Testis (tissue), 3 donors: ENCODE data around the gene ERI2. TPM values are rescaled to one million over a fixed set of nuclear protein-coding genes. Genes with fewer than 3 reads are reported as not detected.

ENCODE experiments used
- DNase-seq: peaks from one replicate; pipeline ENCODE4 v3.0.0-alpha.2; 2019
- H3K27ac ChIP-seq, 2 donors: fragments of 200-600 bp; sonication (generic); one replicate each; pipeline ENCODE4 v1.5.1; 2019
- H3K27me3 ChIP-seq: fragments of 200-600 bp; sonication (generic); one replicate; pipeline ENCODE4 v1.5.1; 2019
- H3K36me3 ChIP-seq: fragments of 200-600 bp; sonication (generic); one replicate; pipeline ENCODE4 v1.5.1; 2017; ENCODE audit warnings: low read depth; ENCODE audit errors: missing control alignments
- H3K4me1 ChIP-seq: fragments of 200-600 bp; sonication (generic); one replicate; pipeline ENCODE4 v1.5.1; 2019
- H3K4me3 ChIP-seq, 2 donors: fragments of 200-600 bp; sonication (generic); one replicate each; pipeline ENCODE4 v1.5.1; 2017 to 2019
- H3K9me3 ChIP-seq: fragments of 200-600 bp; sonication (generic); one replicate; pipeline ENCODE4 v1.5.1; 2017
- POLR2A ChIP-seq: fragments of 450-650 bp; IDR thresholded peaks from one replicate; pipeline ENCODE4 v1.6.1; 2017; ENCODE audit warnings: antibody characterized with exemption, mild to moderate bottlenecking, moderate library complexity
- WGBS, 2 donors: methylation state at CpG; one replicate each; pipeline ENCODE4 v1.1.5; 2018; 5-methylcytosine and 5-hydroxymethylcytosine counted together
- intact Hi-C: fragments of 100-400 bp; cut with DNase I; formaldehyde crosslinking; loops from one replicate; pipeline ENCODE4 v1.15.1; 2023; ENCODE audit warnings: low total_unique reads
- polyA plus RNA-seq: library from polyadenylated mRNA; stranded (reverse); fragments of 350-450 nt; fragmentation: Illumina TruSeq; extraction: RNeasy Lipid Tissue Mini Kit (QIAGEN cat#74804); gene quantifications from one replicate; pipeline ENCODE4 v1.2.3, GENCODE V29; 2014; ENCODE audit warnings: low read depth, low replicate concordance; ENCODE audit not compliant: insufficient read depth
- total RNA-seq, 2 donors: library from RNA; depleted of rRNA; stranded (reverse); fragments of >200 nt; gene quantifications; one replicate each; pipeline ENCODE4 v1.2.3, GENCODE V29; 2016
- TF ChIP-seq, protein P1 (sequence below), 3 experiments: fragments of 450-650 bp in 2 of 3; fragments of 200-600 bp in 1 of 3; sonication (generic) in 1 of 3; IDR thresholded peaks; one replicate each; pipeline ENCODE4 v1.5.1; 2016 to 2019; ENCODE audit warnings: antibody characterized with exemption in 3 of 3, mild to moderate bottlenecking in 2 of 3, moderate library complexity in 1 of 3

Gene ERI2
- total and polyA plus RNA-seq, 3 donors from 2014 or later = 42.9 to 71.1 (median 66.5) TPM

DNA sequence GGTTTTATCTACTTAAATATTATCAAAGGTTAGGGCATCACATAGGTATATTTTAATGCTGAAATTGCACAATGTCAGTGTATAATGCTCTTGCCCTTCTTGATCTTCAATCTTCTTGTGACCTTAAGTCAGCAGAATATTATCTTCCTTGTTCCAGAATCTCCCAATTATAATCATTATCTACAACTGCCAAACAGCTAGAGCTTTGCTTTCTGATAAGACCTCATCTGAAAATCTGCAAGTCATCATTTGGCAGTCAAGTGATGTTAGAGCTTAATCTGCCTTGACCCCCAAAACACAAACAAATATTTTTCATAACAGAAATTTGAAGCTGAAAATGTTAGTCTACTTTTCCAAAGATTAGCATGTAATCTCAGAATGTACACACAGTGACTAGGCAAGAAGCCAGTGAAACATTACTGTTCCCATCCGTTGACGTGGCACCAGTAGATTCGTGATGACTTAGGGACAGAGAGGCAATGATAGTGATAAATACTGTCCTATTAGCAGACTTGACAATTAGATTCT, 19.8 kb upstream of the ERI2 start:
- H3K27me3 ChIP-seq = no peaks in the 10 kb centered on the region
- H3K36me3 ChIP-seq = no peaks in the 10 kb centered on the region
- WGBS, 2 donors = 28 to 49% methylated on average over 3 of the region's 3 CpGs
- H3K9me3 ChIP-seq = no peaks in the 10 kb centered on the region
- no peak overlapping the region for H3K27ac ChIP-seq
- DNase-seq = no peak
- H3K4me3 ChIP-seq = no peak overlapping the region
- H3K4me1 ChIP-seq = no peaks in the 10 kb centered on the region
- intact Hi-C loops = no loop called here
- no peak for TF ChIP-seq POLR2A
- TF ChIP-seq, protein P1, sequence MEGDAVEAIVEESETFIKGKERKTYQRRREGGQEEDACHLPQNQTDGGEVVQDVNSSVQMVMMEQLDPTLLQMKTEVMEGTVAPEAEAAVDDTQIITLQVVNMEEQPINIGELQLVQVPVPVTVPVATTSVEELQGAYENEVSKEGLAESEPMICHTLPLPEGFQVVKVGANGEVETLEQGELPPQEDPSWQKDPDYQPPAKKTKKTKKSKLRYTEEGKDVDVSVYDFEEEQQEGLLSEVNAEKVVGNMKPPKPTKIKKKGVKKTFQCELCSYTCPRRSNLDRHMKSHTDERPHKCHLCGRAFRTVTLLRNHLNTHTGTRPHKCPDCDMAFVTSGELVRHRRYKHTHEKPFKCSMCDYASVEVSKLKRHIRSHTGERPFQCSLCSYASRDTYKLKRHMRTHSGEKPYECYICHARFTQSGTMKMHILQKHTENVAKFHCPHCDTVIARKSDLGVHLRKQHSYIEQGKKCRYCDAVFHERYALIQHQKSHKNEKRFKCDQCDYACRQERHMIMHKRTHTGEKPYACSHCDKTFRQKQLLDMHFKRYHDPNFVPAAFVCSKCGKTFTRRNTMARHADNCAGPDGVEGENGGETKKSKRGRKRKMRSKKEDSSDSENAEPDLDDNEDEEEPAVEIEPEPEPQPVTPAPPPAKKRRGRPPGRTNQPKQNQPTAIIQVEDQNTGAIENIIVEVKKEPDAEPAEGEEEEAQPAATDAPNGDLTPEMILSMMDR (IDR thresholded peaks at IDR 0.05) = no peak

DNA sequence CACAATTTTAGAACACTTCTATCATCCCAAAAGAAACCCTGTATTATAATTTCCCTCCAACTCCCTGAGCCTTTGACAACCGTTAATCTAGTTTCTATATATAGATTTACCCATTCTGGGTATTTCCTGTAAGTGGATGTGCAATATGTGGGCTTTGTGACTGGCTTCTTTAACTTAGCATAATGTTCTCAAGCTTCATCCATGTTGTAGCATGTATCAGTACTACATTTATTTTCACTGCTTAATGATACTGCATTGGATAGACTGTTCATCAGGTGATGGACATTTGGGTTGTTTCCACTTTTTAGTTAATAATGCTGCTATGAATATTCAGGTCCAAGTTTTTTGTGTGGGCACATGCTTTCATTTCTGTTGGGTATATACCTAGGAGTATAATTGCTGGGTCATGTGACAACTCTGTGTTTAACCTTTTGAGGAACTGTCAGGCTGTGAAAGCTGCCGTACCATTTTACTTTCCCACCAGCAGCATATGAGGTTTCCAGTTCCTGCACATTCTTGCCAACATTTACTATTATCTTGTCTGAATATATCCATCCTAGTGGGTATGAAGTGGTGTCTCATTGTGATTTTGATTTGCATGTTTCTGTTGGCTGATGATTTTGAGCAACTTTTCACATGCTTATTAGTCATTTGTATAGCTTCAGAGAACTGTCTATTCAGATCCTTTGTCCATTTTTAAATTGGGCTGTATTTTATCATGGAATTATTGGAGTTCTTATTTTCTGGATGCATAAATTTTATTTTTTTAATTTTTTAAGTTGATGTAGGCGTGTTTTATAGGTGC, 16.5 kb upstream of the ERI2 start:
- WGBS, 2 donors = 76 to 89% methylated on average over 3 of the region's 3 CpGs
- intact Hi-C loops = no loop called here
- DNase-seq = no peak

DNA sequence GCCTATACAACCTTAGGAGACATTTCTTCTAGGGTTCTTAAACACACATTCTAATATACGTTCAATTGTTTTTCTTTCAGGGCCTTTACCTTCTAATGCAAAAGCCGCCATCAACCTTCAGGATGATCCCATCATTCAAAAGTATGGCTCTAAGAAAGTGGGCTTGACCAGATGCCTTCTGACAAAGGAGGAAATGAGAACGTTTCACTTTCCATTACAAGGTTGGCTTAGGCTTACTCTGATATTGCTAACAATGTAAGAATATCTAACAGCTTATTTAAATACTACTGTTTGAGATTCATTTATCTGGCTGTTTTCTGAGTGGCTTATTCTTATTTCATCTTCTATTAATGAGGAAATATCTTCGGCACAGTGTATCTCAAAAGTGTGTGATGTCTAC, 15.4 kb upstream of the ERI2 start:
- Histone ChIP-seq H3K9me3 (no peaks in the 10 kb centered on the region), H3K27me3 (no peaks in the 10 kb centered on the region), H3K4me3 (no peak overlapping the region), H3K36me3 (no peaks in the 10 kb centered on the region), H3K4me1 (no peaks in the 10 kb centered on the region), H3K27ac (no peak overlapping the region)
- 88 to 95% methylated on average over 4 of the region's 4 CpGs for WGBS, 2 donors
- intact Hi-C loops = no loop called here
- TF ChIP-seq, protein P1 (IDR thresholded peaks at IDR 0.05) = no peak
- no peak for TF ChIP-seq POLR2A
- DNase-seq = no peak

More for the DNA sequence above, 16.5 kb upstream of the ERI2 start:
- H3K27me3 ChIP-seq = no peaks in the 10 kb centered on the region
- TF ChIP-seq POLR2A = no peak
- TF ChIP-seq, protein P1 (IDR thresholded peaks at IDR 0.05) = no peak
- no peak overlapping the region for H3K4me3 ChIP-seq
- no peaks in the 10 kb centered on the region for H3K36me3 ChIP-seq
- H3K9me3 ChIP-seq = no peaks in the 10 kb centered on the region
- H3K4me1 ChIP-seq = no peaks in the 10 kb centered on the region
- no peak overlapping the region for H3K27ac ChIP-seq

DNA sequence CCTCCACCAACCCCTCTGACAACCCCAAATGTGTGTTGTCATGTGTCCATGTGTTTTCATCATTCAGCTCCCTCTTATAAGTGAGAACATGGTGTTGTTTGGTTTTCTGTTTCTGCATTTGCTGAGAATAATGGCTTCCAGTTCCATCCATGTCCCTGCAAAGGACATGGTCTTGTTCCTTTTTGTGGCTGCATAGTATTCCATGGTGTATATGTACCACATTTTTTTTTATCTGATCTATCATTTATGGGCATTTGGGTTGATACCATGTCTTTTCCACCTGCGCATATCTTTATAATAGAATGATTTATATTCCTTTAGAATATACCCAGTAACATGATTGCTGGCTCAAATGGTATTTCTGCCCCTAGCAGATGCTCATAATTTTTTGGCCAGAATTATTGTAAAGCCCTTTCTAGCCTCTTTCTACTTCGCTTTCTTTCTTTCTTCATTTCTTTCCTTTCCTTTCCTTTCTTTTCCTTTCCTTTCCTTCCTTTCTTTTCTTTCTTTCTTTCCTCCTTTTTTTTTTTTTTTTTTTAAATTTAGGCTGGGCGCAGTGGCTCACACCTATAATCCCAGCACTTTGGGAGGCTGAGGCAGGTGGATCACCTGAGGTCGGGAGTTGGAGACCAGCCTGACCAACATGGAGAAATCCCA, 12.8 kb upstream of the ERI2 start:
- H3K4me3 ChIP-seq = no peak overlapping the region
- no peaks in the 10 kb centered on the region for H3K27me3 ChIP-seq
- WGBS, 2 donors = 90 to 94% methylated on average over 4 of the region's 4 CpGs
- intact Hi-C loops = no loop called here
- no peak for DNase-seq
- no peaks in the 10 kb centered on the region for H3K9me3 ChIP-seq
- TF ChIP-seq POLR2A = no peak
- TF ChIP-seq, protein P1 (IDR thresholded peaks at IDR 0.05) = no peak
- no peak overlapping the region for H3K27ac ChIP-seq
- no peaks in the 10 kb centered on the region for H3K36me3 ChIP-seq
- H3K4me1 ChIP-seq = no peaks in the 10 kb centered on the region
